Tibial artery (tissue), 4 donors: Measurements from ENCODE around the gene TLR9.
"Not testable (repeated sequence)": the region's sequence is repeated elsewhere in the genome, so short reads cannot be mapped to it uniquely, and the experiment has no call there.

ENCODE experiments used
- DNase-seq, 2 donors: peaks; one replicate each; pipeline ENCODE4 v3.0.0-alpha.2; 2019
- H3K27ac ChIP-seq, 2 donors: fragments of 200-600 bp; sonication (generic) in 1 of 2; 1 replicate in 1 of 2; 2 replicates in 1 of 2; pipeline ENCODE4 v1.5.1; 2018 to 2019; ENCODE audit warnings: mild to moderate bottlenecking in 1 of 2
- H3K27me3 ChIP-seq, 2 donors: fragments of 200-600 bp; sonication (generic) in 1 of 2; one replicate each; pipeline versions ENCODE4 v1.5.1 to v1.6.0; 2016 to 2019
- H3K36me3 ChIP-seq, 3 donors: fragments of 200-600 bp; sonication (generic) in 2 of 3; one replicate each; pipeline ENCODE4 v1.5.1; 2016 to 2019; ENCODE audit warnings: mild to moderate bottlenecking in 2 of 3
- H3K4me1 ChIP-seq, 4 donors: fragments of 200-600 bp; sonication (generic) in 2 of 4; 1 replicate in 3 of 4; 2 replicates in 1 of 4; pipeline ENCODE4 v1.5.1; 2016 to 2019
- H3K4me3 ChIP-seq, 2 donors: fragments of 200-600 bp; sonication (generic) in 1 of 2; 1 replicate in 1 of 2; 2 replicates in 1 of 2; pipeline ENCODE4 v1.5.1; 2018 to 2019; ENCODE audit warnings: mild to moderate bottlenecking in 2 of 2
- H3K9me3 ChIP-seq, 3 donors: fragments of 200-600 bp; sonication (generic) in 1 of 3; one replicate each; pipeline ENCODE4 v1.5.1; 2016 to 2019
- CTCF ChIP-seq, 2 experiments: fragments of 200-600 bp in 1 of 2; fragments of 450-650 bp in 1 of 2; IDR thresholded peaks; one replicate each; pipeline ENCODE4 v1.5.1; 2017 to 2019; ENCODE audit warnings: antibody characterized with exemption in 2 of 2, mild to moderate bottlenecking in 1 of 2, moderate library complexity in 1 of 2
- intact Hi-C: fragments of 100-400 bp; cut with DNase I; formaldehyde crosslinking; loops from one replicate; pipeline ENCODE4 v1.15.0; 2023; ENCODE audit warnings: low total_unique reads

The TLR9 gene

GRCh38 chr3:52182196-52182595 is 43.2 kb downstream of the TLR9 start:
- Histone ChIP-seq H3K36me3 (no peaks in the 10 kb centered on the region), H3K9me3 (no peaks in the 10 kb centered on the region), H3K27me3 (no peaks in the 10 kb centered on the region), H3K4me3 (no peak overlapping the region), H3K4me1 (peaks cover 0 to 4% (median 0%) of the 10 kb centered on the region in 4 donors), H3K27ac (no peak overlapping the region)
- DNase-seq = no peak
- intact Hi-C loops = no loop called here
- TF ChIP-seq CTCF (IDR thresholded peaks at IDR 0.05) = no peak

- intact Hi-C loops = no loop called here
- no peak for TF ChIP-seq CTCF (IDR thresholded peaks at IDR 0.05)
- Histone ChIP-seq H3K4me1 (peaks cover 0 to 10% (median 0%) of the 10 kb centered on the region in 4 donors), H3K9me3 (no peaks in the 10 kb centered on the region), H3K27ac (no peak overlapping the region), H3K27me3 (no peaks in the 10 kb centered on the region), H3K4me3 (no peak overlapping the region), H3K36me3 (no peaks in the 10 kb centered on the region)
- no peak for DNase-seq
Observed at GRCh38 chr3:52181543-52181942, 43.9 kb downstream of the TLR9 start.

GRCh38 chr3:52178537-52178936 is 46.9 kb downstream of the TLR9 start:
- Histone ChIP-seq H3K9me3 (no peaks in the 10 kb centered on the region), H3K4me1 (peaks cover 0 to 10% (median 0%) of the 10 kb centered on the region in 4 donors), H3K27me3 (no peaks in the 10 kb centered on the region), H3K36me3 (no peaks in the 10 kb centered on the region), H3K27ac (no peak overlapping the region), H3K4me3 (no peak overlapping the region)
- intact Hi-C loops = no loop called here
- DNase-seq = no peak
- no peak for TF ChIP-seq CTCF (IDR thresholded peaks at IDR 0.05)

GRCh38 chr3:52178126-52178525 is 47.3 kb downstream of the TLR9 start:
- DNase-seq, H3K36me3 ChIP-seq, H3K4me1 ChIP-seq, intact Hi-C loops, H3K27me3 ChIP-seq, H3K27ac ChIP-seq, H3K9me3 ChIP-seq, H3K4me3 ChIP-seq: not testable (repeated sequence)

- Histone ChIP-seq H3K4me1 (peaks cover 0 to 10% (median 0%) of the 10 kb centered on the region in 4 donors), H3K36me3 (no peaks in the 10 kb centered on the region), H3K4me3 (no peak overlapping the region), H3K9me3 (no peaks in the 10 kb centered on the region), H3K27me3 (no peaks in the 10 kb centered on the region), H3K27ac (no peak overlapping the region)
- intact Hi-C loops = no loop called here
- no peak for DNase-seq
- TF ChIP-seq CTCF (IDR thresholded peaks at IDR 0.05) = no peak
Observed at GRCh38 chr3:52177701-52178042, 47.8 kb downstream of the TLR9 start.

- Histone ChIP-seq H3K36me3 (no peaks in the 10 kb centered on the region), H3K27me3 (no peaks in the 10 kb centered on the region), H3K4me1 (peaks cover 0 to 10% (median 0%) of the 10 kb centered on the region in 4 donors), H3K9me3 (no peaks in the 10 kb centered on the region), H3K27ac (no peak overlapping the region), H3K4me3 (no peak overlapping the region)
- intact Hi-C loops = no loop called here
- no peak for DNase-seq
- TF ChIP-seq CTCF (IDR thresholded peaks at IDR 0.05) = no peak
Observed at GRCh38 chr3:52176951-52177700, 48.3 kb downstream of the TLR9 start.
